ENCODE measurements around the gene UBE2J1.

GRCh38 chr6:89315249-89315885 lies 37.2 kb downstream of the UBE2J1 start, which contains the start of gene GABRR2:
- TF ChIP-seq MAFG (tag; conservative IDR thresholded peaks at IDR 0.05): no peak
- no peak for TF ChIP-seq ZNF449 (CRISPR knock-in tag; IDR thresholded peaks at IDR 0.05)
